ENCODE measurements around the gene XYLT1. TPM values are rescaled to one million over a fixed set of nuclear protein-coding genes. Genes with fewer than 3 reads are reported as not detected.

The XYLT1 gene
- total RNA-seq, 1 donor from 2014 or later = 9.4 TPM

GRCh38 chr16:17450291-17450690 lies 20.5 kb downstream of the XYLT1 start:
- Histone ChIP-seq H3K9ac (ENCODE audit: low read depth in 1 of 3, low read length in 3 of 3) (no peak overlapping the region), H3K36me3 (ENCODE audit: control insufficient read depth in 3 of 3, insufficient read depth in 3 of 3, low read length in 3 of 3) (no peaks in the 10 kb centered on the region), H3K4me1 (ENCODE audit: control insufficient read depth in 3 of 3, insufficient read depth in 3 of 3, low read length in 3 of 3) (peaks cover 6 to 12% (median 11%) of the 10 kb centered on the region in 3 donors), H3K27me3 (ENCODE audit: control insufficient read depth in 3 of 3, insufficient read depth in 3 of 3, low read length in 3 of 3) (peaks cover 0 to 10% (median 2%) of the 10 kb centered on the region in 3 donors), H3K9me3 (ENCODE audit: control insufficient read depth in 3 of 3, low read length in 3 of 3) (no peaks in the 10 kb centered on the region), H3K4me3 (ENCODE audit: low read length in 3 of 3) (no peak overlapping the region), H3K27ac (ENCODE audit: low read depth, low read length) (no peak overlapping the region)

GRCh38 chr16:17448640-17449638 lies 21.8 kb downstream of the XYLT1 start:
- Histone ChIP-seq H3K9me3 (ENCODE audit: control insufficient read depth in 3 of 3, low read length in 3 of 3) (no peaks in the 10 kb centered on the region), H3K4me3 (ENCODE audit: low read length in 3 of 3) (peak overlapping the region in 1 of 3 donors; percentile 17), H3K27me3 (ENCODE audit: control insufficient read depth in 3 of 3, insufficient read depth in 3 of 3, low read length in 3 of 3) (peaks cover 0 to 10% (median 2%) of the 10 kb centered on the region in 3 donors), H3K36me3 (ENCODE audit: control insufficient read depth in 3 of 3, insufficient read depth in 3 of 3, low read length in 3 of 3) (no peaks in the 10 kb centered on the region), H3K9ac (ENCODE audit: low read depth in 1 of 3, low read length in 3 of 3) (no peak overlapping the region), H3K4me1 (ENCODE audit: control insufficient read depth in 3 of 3, insufficient read depth in 3 of 3, low read length in 3 of 3) (peaks cover 6 to 12% (median 11%) of the 10 kb centered on the region in 3 donors), H3K27ac (ENCODE audit: low read depth, low read length) (no peak overlapping the region)

GRCh38 chr16:17447101-17447569 lies 23.6 kb downstream of the XYLT1 start:
- peaks cover 0 to 10% (median 2%) of the 10 kb centered on the region in 3 donors for H3K27me3 ChIP-seq (ENCODE audit: control insufficient read depth in 3 of 3, insufficient read depth in 3 of 3, low read length in 3 of 3)
- no peak overlapping the region for H3K9ac ChIP-seq (ENCODE audit: low read depth in 1 of 3, low read length in 3 of 3)
- no peak overlapping the region for H3K4me3 ChIP-seq (ENCODE audit: low read length in 3 of 3)
- no peaks in the 10 kb centered on the region for H3K36me3 ChIP-seq (ENCODE audit: control insufficient read depth in 3 of 3, insufficient read depth in 3 of 3, low read length in 3 of 3)
- no peak overlapping the region for H3K27ac ChIP-seq (ENCODE audit: low read depth, low read length)
- no peaks in the 10 kb centered on the region for H3K9me3 ChIP-seq (ENCODE audit: control insufficient read depth in 3 of 3, low read length in 3 of 3)
- peaks cover 6 to 12% (median 11%) of the 10 kb centered on the region in 3 donors for H3K4me1 ChIP-seq (ENCODE audit: control insufficient read depth in 3 of 3, insufficient read depth in 3 of 3, low read length in 3 of 3)

GRCh38 chr16:17446661-17447060 lies 24.1 kb downstream of the XYLT1 start:
- no peaks in the 10 kb centered on the region for H3K9me3 ChIP-seq (ENCODE audit: control insufficient read depth in 3 of 3, low read length in 3 of 3)
- no peak overlapping the region for H3K9ac ChIP-seq (ENCODE audit: low read depth in 1 of 3, low read length in 3 of 3)
- no peak overlapping the region for H3K4me3 ChIP-seq (ENCODE audit: low read length in 3 of 3)
- peaks cover 6 to 12% (median 11%) of the 10 kb centered on the region in 3 donors for H3K4me1 ChIP-seq (ENCODE audit: control insufficient read depth in 3 of 3, insufficient read depth in 3 of 3, low read length in 3 of 3)
- peaks cover 0 to 10% (median 2%) of the 10 kb centered on the region in 3 donors for H3K27me3 ChIP-seq (ENCODE audit: control insufficient read depth in 3 of 3, insufficient read depth in 3 of 3, low read length in 3 of 3)
- no peaks in the 10 kb centered on the region for H3K36me3 ChIP-seq (ENCODE audit: control insufficient read depth in 3 of 3, insufficient read depth in 3 of 3, low read length in 3 of 3)
- H3K27ac ChIP-seq (ENCODE audit: low read depth, low read length) = no peak overlapping the region

GRCh38 chr16:17445421-17445820 lies 25.3 kb downstream of the XYLT1 start:
- H3K27me3 ChIP-seq (ENCODE audit: control insufficient read depth in 3 of 3, insufficient read depth in 3 of 3, low read length in 3 of 3) = peaks cover 0 to 5% (median under 1%) of the 10 kb centered on the region in 3 donors
- no peak overlapping the region for H3K4me3 ChIP-seq (ENCODE audit: low read length in 3 of 3)
- no peaks in the 10 kb centered on the region for H3K9me3 ChIP-seq (ENCODE audit: control insufficient read depth in 3 of 3, low read length in 3 of 3)
- no peaks in the 10 kb centered on the region for H3K36me3 ChIP-seq (ENCODE audit: control insufficient read depth in 3 of 3, insufficient read depth in 3 of 3, low read length in 3 of 3)
- peaks cover 6 to 12% (median 11%) of the 10 kb centered on the region in 3 donors for H3K4me1 ChIP-seq (ENCODE audit: control insufficient read depth in 3 of 3, insufficient read depth in 3 of 3, low read length in 3 of 3)
- no peak overlapping the region for H3K9ac ChIP-seq (ENCODE audit: low read depth in 1 of 3, low read length in 3 of 3)
- H3K27ac ChIP-seq (ENCODE audit: low read depth, low read length) = no peak overlapping the region

GRCh38 chr16:17444658-17445057 lies 26.1 kb downstream of the XYLT1 start:
- H3K9me3 ChIP-seq (ENCODE audit: control insufficient read depth in 3 of 3, low read length in 3 of 3) = peaks cover 0 to 3% (median 2%) of the 10 kb centered on the region in 3 donors
- H3K27me3 ChIP-seq (ENCODE audit: control insufficient read depth in 3 of 3, insufficient read depth in 3 of 3, low read length in 3 of 3) = peaks cover 0 to 3% (median 0%) of the 10 kb centered on the region in 3 donors
- H3K36me3 ChIP-seq (ENCODE audit: control insufficient read depth in 3 of 3, insufficient read depth in 3 of 3, low read length in 3 of 3) = no peaks in the 10 kb centered on the region
- no peak overlapping the region for H3K27ac ChIP-seq (ENCODE audit: low read depth, low read length)
- no peak overlapping the region for H3K9ac ChIP-seq (ENCODE audit: low read depth in 1 of 3, low read length in 3 of 3)
- no peak overlapping the region for H3K4me3 ChIP-seq (ENCODE audit: low read length in 3 of 3)
- peaks cover 6 to 12% (median 11%) of the 10 kb centered on the region in 3 donors for H3K4me1 ChIP-seq (ENCODE audit: control insufficient read depth in 3 of 3, insufficient read depth in 3 of 3, low read length in 3 of 3)

- H3K36me3 ChIP-seq (ENCODE audit: control insufficient read depth in 3 of 3, insufficient read depth in 3 of 3, low read length in 3 of 3) = no peaks in the 10 kb centered on the region
- no peak overlapping the region for H3K9ac ChIP-seq (ENCODE audit: low read depth in 1 of 3, low read length in 3 of 3)
- peaks cover 0 to 3% (median 2%) of the 10 kb centered on the region in 3 donors for H3K9me3 ChIP-seq (ENCODE audit: control insufficient read depth in 3 of 3, low read length in 3 of 3)
- H3K27ac ChIP-seq (ENCODE audit: low read depth, low read length) = no peak overlapping the region
- H3K4me1 ChIP-seq (ENCODE audit: control insufficient read depth in 3 of 3, insufficient read depth in 3 of 3, low read length in 3 of 3) = peaks cover 1 to 8% (median 3%) of the 10 kb centered on the region in 3 donors
- H3K27me3 ChIP-seq (ENCODE audit: control insufficient read depth in 3 of 3, insufficient read depth in 3 of 3, low read length in 3 of 3) = no peaks in the 10 kb centered on the region
- no peak overlapping the region for H3K4me3 ChIP-seq (ENCODE audit: low read length in 3 of 3)
Observed at GRCh38 chr16:17440131-17440530, 30.6 kb downstream of the XYLT1 start.

GRCh38 chr16:17439580-17439979 lies 31.2 kb downstream of the XYLT1 start:
- Histone ChIP-seq H3K4me3 (ENCODE audit: low read length in 3 of 3) (no peak overlapping the region), H3K4me1 (ENCODE audit: control insufficient read depth in 3 of 3, insufficient read depth in 3 of 3, low read length in 3 of 3) (peaks cover 3 to 13% (median 7%) of the 10 kb centered on the region in 3 donors), H3K9ac (ENCODE audit: low read depth in 1 of 3, low read length in 3 of 3) (no peak overlapping the region), H3K9me3 (ENCODE audit: control insufficient read depth in 3 of 3, low read length in 3 of 3) (peaks cover 0 to 3% (median 2%) of the 10 kb centered on the region in 3 donors), H3K36me3 (ENCODE audit: control insufficient read depth in 3 of 3, insufficient read depth in 3 of 3, low read length in 3 of 3) (no peaks in the 10 kb centered on the region), H3K27ac (ENCODE audit: low read depth, low read length) (no peak overlapping the region), H3K27me3 (ENCODE audit: control insufficient read depth in 3 of 3, insufficient read depth in 3 of 3, low read length in 3 of 3) (no peaks in the 10 kb centered on the region)

GRCh38 chr16:17437981-17438380 lies 32.8 kb downstream of the XYLT1 start:
- peaks cover 0 to 3% (median 2%) of the 10 kb centered on the region in 3 donors for H3K9me3 ChIP-seq (ENCODE audit: control insufficient read depth in 3 of 3, low read length in 3 of 3)
- no peak overlapping the region for H3K9ac ChIP-seq (ENCODE audit: low read depth in 1 of 3, low read length in 3 of 3)
- H3K4me3 ChIP-seq (ENCODE audit: low read length in 3 of 3) = no peak overlapping the region
- H3K4me1 ChIP-seq (ENCODE audit: control insufficient read depth in 3 of 3, insufficient read depth in 3 of 3, low read length in 3 of 3) = peaks cover 5 to 16% (median 13%) of the 10 kb centered on the region in 3 donors
- H3K27ac ChIP-seq (ENCODE audit: low read depth, low read length) = no peak overlapping the region
- no peaks in the 10 kb centered on the region for H3K36me3 ChIP-seq (ENCODE audit: control insufficient read depth in 3 of 3, insufficient read depth in 3 of 3, low read length in 3 of 3)
- no peaks in the 10 kb centered on the region for H3K27me3 ChIP-seq (ENCODE audit: control insufficient read depth in 3 of 3, insufficient read depth in 3 of 3, low read length in 3 of 3)
